ENCODE data around the gene GNG2. TPM values are rescaled to one million over a fixed set of nuclear protein-coding genes. Genes with fewer than 3 reads are reported as not detected.

Gene GNG2
- total and polyA plus RNA-seq, 2 of the 8 experiments (the other 6 are each of a cell fraction or from before 2014, with no cell fraction given), result 8.2 to 17.9 TPM

DNA sequence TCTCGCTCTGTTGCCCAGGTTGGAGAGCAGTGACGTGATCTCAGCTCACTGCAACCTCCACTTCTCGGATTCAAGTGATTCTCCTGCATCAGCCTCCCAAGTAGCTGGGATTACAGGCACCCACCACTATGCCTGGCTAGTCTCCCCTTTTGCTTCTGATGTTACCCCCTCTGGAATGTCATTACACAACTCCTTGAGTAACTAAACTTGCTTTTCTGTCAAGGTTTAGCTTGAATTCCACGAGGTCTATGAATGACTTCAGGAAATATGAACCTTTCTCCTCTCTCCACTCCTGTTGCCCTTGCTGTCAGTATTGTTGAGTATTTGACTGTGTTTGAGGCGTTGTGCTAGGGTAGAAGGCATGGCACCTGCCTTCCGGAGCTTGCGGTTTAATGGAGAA is 112.2 kb downstream of the GNG2 start (continued):
- TF ChIP-seq, protein P1, sequence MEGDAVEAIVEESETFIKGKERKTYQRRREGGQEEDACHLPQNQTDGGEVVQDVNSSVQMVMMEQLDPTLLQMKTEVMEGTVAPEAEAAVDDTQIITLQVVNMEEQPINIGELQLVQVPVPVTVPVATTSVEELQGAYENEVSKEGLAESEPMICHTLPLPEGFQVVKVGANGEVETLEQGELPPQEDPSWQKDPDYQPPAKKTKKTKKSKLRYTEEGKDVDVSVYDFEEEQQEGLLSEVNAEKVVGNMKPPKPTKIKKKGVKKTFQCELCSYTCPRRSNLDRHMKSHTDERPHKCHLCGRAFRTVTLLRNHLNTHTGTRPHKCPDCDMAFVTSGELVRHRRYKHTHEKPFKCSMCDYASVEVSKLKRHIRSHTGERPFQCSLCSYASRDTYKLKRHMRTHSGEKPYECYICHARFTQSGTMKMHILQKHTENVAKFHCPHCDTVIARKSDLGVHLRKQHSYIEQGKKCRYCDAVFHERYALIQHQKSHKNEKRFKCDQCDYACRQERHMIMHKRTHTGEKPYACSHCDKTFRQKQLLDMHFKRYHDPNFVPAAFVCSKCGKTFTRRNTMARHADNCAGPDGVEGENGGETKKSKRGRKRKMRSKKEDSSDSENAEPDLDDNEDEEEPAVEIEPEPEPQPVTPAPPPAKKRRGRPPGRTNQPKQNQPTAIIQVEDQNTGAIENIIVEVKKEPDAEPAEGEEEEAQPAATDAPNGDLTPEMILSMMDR (IDR thresholded peaks at IDR 0.05; ENCODE audit: control extremely low read depth in 1 of 3, insufficient read depth in 1 of 3, low read depth in 1 of 3, low read length in 3 of 3), result no peak
- TF ChIP-seq CEBPB (IDR thresholded peaks at IDR 0.05; ENCODE audit: low read depth, low read length) (no peak), GABPA (IDR thresholded peaks at IDR 0.05; ENCODE audit: borderline replicate concordance, insufficient read depth, low read length) (no peak), HDAC6 (IDR thresholded peaks at IDR 0.05; ENCODE audit: low read depth, low read length) (no peak)
